HuH-7 (cell line): ENCODE measurements around the gene BACH2.

ENCODE experiments used
- DNase-seq: peaks from one replicate; pipeline ENCODE4 v3.0.0; 2011; ENCODE audit warnings: low spot score

Gene BACH2

DNA sequence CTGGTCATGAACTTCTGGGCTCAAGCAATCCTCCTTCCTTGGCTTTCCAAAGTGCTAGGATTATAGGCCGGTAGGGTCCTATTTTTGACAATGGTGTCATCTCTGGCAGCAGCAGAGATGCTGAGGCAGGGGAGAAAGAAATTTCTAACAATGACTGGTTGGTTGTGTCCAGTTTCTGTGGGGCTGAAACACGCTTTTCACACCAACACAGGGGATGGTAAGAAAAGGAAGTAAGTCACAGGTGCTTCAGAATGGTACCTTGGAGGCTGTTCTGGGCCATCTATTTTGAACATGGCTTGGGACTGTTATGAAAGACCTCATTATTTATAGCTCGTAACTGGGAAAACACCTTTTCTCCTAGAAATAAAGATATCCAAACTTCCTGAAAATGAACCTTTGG, 329.7 kb downstream of the BACH2 start:
- DNase-seq, result no peak

DNA sequence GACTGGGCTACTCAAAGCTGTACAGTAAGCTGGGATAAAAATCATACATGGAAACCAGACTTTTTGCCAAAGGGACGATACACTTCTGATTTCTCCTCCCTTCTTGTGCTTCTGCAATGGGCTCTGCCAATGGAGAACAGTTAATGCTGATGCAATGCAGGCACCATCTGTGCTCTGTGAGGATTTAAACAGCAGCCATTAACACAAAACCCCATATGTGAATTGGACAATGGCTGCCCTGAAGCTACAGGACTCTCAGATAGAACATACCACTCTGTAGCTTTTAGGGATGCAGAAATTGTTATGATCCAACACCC, 330.5 kb downstream of the BACH2 start:
- DNase-seq, result no peak

DNA sequence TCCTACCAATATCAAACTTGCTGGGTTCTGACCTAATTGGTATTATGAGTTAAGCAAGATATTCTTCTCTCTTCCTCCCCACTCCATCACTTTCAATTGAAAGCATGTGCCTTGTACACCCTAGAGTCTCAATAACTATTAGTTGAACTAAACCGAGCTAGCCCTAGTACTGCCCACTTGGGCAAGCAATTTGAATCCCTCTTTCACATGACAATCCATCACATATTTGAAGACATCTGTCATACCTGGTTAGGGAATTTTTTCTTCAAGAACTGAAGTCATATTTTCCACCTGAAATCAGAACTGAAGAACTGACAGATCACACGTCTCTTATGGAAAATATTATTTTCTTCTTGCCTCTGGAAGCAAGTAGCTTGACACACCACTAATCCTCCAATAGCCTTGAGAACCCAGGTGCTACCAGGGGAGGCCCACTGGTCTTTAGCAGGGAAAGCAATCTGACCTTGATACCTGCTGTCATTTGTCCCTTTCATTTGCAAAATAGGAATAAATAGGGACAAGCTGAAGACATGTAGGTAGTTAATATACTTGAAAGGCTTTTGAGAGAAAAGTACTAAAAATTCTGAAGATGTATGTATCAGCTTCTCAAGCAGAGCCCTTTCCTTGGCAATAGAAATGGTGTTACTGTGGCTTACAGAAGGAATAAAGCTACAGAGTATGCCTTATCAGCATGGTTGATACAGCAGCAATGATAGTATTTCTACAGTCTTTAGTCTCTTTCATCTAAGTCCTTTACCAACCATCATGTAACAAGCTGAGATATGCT, 331.0 kb downstream of the BACH2 start:
- no peak for DNase-seq

DNA sequence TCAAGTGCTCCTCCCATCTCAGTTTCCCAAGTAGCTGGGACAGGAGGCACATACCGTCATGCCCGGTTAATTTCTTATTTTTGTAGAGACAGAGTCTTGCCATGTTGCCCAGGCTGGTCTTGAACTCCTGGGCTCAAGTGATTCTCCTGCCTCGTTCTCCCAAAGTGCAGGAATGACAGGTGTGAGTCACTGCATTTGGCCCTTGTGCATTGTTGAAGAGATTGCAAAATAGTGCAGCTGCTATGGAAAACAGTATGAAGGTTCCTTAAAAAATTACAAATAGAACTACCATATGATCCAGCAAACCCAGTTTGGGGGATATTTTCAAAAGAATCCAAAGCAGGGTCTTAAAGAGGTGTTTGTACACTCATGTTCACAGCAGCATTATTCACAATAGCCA, 333.3 kb downstream of the BACH2 start:
- DNase-seq, result no peak

DNA sequence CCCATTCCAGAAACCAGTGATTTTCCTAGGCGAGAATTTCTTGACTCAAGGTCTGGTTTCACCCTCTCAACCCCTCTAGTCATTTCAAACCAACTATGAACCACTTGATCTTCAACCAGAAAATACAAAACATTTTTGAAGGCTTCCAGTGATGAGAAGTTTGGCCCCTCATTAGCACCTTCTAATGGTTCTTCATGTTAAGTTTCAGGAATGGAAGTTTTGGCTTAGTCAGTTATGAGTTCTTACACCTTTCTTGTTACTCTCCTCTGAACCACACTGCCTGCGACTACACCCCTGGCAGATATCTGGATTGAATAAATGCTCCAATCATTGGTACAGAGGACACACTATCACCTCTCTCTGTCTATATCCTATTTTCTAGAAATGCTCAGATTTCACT, 335.2 kb downstream of the BACH2 start:
- no peak for DNase-seq

DNA sequence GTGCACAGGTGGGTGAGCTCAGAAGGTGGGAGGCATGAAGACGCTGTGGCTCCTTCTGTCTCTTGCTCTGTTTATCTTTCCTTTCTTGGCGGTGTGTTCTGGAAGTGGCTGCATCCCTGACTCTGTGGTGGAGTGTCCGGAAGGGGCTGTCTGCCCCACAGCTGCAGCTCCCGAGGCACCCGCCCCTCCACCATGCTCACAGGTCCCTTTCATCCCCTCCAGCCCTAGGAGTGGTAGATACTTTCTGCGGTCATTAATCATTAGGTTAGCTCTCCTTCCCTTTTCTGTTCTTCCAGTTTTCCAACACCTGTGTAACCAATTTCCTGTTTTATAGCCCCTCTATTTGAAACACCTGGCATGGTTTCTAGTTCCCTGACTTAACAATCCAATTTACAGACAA, 336.8 kb downstream of the BACH2 start:
- no peak for DNase-seq

DNA sequence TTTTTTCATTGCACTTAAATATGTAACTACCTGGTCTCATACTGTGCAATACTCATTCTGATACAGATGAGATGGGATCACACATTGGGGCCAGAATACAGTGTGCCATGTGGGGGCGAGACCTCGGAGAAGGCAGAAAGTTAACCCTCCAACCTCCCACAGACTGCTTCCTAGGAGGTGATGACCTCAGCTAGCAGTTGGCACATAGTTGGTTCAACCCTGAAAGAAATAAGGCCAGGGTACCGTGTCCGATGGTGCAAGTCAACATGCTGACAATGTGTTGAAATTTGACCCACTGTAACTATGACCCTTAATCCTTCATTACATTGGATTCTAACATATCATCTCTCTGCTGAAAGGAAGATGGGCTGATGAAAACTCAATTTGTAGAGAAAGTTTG, 340.5 kb downstream of the BACH2 start:
- DNase-seq, result no peak

DNA sequence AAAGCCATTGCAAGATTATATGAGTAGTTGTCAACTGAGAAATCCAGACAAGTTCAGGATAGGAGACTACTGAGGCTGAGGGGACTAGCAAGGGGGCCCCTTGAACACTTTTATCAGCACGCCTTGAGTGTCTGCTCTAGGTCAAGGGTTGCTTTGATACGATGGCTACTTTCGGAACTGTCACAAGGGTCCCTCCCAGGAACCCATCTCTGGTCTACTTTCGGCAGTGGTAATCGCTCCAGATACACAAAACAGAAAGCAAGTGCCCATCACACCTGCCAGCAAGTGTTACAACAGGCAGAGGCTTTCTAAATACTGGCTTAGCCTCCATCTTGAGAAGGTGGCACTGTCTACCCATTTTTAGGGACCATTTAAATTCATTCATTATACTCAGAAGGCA, 341.3 kb downstream of the BACH2 start:
- no peak for DNase-seq

DNA sequence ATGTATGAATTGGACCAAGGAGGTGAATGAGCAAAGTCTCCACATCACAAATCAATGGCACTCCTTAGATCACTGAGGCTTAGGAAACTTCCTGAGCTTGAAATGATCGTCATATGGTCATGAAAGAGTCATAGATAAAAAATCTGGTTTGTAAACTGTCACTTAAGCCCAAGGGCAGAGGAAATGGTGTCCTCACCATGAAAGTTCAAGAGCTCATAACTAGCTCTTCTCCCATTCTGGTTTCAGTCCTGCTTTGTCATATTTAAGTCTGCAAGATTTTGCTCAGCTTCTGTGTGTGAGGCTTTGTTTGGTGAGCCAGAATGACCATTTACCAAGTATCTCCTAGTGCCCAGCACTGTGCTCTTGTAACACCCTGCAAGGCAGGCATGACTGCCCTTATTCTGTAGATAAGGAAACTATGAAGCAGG, 341.9 kb downstream of the BACH2 start:
- no peak for DNase-seq

DNA sequence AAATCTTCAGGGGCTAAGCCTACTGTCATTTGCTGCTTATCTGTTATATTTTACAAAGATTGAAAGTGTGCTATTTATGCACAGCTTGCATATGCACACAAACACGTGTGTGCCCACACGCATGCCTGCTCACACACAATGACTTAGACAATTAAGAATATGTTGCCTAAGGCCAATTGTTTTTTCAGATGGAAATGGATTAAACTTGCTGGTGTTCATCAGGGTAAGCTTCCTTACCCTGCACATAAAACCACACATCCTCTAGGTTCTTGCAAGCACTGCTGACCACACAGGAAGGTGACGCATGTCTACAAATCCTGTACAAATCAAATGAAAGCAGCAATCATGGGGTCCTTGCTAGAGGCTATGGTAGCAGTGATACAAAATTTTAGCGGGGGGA, 344.0 kb downstream of the BACH2 start:
- DNase-seq, result no peak

DNA sequence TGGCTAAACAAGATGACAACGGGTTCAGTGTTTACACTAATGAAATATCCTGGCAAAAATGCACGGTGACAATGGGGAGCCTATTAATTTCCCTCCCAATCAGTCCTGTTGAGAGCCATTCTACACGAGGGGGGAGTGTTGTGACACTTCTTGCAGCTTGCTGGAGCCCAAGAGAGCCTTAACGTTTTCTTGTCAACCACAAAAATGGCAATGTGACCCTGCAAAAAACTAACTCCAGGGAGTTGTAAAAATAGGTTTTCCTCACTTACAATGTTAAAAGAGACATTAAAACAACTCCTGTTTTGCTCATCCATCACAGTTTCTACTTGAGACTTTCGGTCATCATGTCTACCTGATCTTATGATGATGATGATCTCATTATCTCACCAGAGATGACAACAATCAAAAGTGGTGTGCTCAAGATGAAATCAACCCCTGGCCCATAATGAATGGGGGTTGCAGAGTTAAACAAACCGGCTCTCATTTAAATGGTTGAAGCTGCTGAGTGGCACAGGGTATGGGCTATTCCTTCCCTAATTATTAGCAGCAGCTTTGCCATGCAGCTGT, 344.5 kb downstream of the BACH2 start:
- DNase-seq, result no peak

DNA sequence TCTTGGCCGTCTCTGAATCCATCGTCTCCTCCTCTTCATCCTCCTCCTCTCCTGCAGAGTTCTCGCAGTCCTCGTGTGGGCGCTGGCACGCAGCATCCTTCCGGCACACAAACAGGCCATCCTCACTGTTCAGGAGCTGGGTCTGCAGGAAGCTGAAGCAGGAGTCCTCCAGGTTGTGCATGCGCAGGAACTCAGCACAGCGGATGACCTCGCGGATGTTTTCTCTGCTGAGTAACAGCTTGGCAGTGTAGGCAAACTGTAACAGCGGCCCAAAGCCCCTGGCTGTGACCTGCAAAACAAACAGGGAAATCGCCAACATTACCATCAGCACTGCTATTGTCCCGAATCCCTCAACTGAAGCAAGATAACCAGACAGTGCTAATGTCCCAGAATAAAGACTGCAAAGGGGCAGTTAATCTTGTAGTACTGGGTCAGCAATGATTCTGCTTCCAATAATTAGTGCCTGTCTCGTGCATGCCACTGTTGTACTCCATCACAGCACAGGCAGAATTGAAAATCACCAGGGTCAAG, 345.0 kb downstream of the BACH2 start:
- no peak for DNase-seq

DNA sequence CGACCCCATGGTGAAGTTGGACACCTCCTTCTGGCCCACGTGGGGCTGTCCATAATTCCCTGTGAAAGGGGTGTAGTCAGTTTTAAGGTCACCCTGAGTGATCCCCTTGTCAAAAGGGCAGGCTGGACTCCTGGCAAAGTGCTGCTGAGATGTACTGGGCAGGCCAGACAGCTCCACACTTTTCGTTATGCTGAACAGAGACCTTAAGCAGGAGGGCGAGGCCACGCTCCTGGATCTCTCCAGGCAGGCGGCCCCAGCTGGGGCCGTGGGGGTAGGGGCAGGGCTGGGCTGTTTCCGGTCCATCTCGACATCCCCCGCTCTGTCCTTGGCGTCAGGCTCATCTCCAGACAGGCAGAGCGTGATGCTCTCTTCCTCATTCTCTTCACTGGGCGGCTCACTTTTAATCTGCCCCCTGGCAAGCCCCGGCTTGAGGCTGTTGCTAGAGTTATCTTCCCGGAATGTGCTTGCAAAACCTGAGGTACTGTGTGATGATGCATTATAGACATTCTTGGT, 345.7 kb downstream of the BACH2 start:
- DNase-seq, result no peak

DNA sequence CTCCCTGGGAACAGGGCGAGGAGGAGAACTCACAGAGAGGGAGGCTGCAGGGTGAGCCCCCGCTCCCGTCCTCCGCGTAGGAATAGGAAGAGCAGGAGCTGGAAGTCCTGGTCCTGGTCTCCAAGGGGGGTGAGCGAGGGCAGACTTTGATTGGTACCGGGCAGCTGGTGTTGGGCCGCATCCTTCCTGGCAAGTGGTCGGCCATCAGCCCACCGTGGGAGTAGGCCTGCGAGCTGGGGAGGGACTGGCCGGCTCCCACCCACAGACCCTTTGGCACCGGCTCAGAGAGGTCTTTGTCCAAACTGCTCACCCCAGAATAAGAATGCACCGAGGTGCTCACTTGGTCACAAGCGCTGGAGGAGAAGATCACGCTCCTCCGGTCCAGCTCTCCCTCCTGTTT, 346.2 kb downstream of the BACH2 start:
- DNase-seq, result no peak

DNA sequence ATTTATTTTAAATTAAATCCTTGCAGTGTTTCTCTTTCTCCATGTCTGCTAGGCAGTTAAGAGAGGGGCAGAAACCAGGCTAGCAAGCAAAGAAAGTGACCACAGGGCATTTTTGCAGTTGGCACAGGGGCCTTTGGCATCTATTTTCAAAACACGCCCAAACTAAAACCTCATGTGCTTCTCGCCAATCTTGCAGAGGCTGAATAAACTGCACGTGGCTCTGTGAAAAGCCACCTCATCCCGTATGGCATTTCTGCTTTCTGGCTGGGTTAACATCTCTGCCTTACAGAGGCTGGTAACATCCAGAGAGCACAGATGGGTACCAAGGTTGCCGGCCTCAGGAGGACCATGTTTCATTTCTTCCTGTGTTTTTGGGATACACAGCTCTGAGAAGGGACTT, 347.8 kb downstream of the BACH2 start:
- no peak for DNase-seq

DNA sequence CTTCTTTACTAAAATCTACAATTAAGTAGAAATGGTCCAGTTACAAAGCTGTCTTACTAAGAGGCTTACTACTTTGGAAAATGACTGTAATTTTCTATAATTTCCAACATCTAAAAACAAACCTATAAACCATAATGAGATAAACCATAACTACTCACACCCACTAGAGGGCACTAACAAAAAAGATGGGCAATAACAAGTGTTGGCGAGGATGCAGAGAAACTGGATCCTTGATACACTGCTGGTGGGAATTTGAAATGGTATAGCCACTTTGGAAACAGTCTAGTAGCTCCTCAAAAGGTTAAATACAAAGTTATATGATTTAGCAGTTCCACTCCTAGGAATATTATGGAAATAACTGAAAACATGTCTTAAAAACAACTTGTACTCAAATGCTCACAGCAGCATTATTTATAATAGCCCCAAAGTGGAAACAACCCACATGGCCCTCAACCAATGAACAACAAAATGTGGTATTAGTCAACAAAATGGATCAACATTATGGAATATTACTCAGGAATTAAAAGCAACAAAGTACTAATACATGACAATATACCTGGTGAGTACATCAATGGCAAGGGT, 351.7 kb downstream of the BACH2 start:
- DNase-seq, result no peak

DNA sequence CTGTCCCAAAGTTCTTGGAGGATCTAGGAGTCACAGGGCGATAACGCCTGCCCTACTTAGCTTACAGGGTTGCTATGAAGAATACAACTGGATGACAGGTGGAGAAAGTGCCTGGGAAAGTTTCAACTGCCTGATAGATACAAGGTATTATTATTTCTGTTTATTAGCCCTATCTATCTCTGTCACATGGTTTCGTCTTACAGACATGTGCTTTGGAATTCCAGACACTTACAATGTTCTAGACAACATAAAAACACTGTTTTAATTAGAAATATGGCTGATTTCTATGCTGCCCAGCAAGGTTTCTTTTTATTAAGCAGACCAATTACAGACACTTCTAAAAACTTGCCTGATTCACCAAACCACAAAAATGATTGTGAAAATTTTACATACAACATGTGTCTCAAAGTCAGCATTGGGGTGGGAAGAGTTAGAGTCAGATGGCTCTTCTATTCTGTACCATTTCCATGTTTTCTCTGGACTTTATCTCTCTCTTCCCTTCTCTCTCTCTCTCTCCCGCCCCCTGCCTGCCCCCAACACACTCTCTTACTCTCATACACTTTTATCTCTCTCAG, 352.4 kb downstream of the BACH2 start:
- no peak for DNase-seq

DNA sequence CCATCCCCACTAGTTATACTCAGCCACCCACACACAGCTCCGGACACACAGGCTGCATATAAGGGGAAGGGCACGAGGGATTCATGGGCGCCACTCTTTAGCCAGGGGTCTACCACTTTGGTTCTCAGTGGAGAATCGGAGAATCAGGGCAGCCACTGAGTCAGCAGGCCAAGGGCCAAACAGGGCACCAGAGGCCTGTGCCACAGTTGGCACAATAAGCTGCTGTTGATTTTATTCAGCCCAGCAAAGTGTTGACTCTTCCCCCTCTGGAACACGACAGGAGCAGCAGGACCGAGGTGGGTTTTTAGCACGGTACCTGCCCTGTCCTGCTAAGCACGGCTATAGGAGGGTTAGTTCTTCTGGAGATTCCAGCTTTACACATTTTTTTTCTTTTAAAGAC, 354.0 kb downstream of the BACH2 start:
- no peak for DNase-seq

DNA sequence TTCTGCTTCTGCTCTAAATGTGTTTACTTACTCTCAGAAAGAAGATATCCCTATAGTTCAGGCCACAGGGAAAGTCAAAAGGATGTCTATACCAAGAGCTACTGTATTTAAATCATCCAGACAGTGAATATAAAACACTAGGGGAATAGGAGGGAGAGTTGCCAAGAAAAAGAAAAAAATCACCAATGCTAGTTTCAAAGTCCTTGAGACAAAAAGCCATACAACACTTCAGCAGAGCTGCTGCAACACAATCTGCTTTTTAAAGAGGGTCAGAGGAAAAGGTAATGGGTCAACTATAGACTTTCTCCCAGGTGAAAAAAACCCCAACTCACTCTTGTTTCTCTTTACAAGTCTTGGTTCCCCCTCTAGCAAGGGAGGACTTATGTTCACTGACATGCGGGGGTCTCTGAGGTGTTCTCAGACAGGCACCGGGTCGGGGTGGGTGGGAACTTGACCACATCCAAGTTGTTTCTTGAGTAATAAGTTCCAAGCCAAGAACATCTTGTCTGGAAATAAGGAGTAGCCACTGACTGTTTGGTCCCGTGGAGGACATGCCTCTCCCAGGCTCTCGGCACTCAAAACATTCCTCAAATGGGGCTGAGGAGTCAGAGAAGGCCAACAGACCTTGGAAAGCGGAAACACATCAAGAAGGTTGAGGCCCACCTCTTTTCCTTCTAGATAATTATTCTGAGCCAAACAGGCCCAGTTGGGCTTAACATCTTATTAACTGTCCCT, 354.7 kb downstream of the BACH2 start:
- DNase-seq, result no peak

DNA sequence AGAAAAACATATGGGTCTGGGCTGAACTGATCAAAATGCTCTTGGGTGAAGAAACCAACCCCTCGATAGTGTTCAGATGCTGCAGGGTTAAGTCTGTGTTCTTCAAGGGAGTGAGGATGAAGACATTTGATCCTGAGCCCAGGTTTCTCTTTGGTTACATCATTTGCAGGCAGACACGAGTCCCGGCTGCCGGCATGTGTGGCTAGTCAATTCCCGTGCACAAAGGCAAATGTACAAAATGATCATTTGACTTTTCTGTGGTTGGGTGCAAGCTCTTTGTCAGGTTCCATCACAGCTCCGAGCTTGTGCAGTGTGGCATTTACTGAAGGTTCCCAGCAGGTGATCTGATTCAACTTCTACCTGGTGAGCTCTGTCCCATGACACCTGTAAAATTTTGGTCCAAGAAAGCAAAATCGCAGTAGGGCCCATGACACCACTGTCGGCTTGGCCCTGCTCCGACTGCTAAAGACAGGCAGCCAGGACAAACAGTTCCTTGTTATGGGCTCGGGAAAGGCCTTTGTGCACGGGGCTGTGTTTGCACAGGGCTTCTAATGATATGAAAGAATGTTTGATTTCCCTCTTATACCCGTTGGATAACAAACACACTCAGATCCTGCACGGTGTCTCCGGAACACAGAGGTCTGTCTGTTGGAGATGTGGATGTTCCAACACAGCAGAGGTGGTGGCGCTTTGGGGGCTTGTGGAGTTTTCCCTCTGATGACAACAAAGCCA, 355.4 kb downstream of the BACH2 start:
- DNase-seq, result peak; percentile 40

DNA sequence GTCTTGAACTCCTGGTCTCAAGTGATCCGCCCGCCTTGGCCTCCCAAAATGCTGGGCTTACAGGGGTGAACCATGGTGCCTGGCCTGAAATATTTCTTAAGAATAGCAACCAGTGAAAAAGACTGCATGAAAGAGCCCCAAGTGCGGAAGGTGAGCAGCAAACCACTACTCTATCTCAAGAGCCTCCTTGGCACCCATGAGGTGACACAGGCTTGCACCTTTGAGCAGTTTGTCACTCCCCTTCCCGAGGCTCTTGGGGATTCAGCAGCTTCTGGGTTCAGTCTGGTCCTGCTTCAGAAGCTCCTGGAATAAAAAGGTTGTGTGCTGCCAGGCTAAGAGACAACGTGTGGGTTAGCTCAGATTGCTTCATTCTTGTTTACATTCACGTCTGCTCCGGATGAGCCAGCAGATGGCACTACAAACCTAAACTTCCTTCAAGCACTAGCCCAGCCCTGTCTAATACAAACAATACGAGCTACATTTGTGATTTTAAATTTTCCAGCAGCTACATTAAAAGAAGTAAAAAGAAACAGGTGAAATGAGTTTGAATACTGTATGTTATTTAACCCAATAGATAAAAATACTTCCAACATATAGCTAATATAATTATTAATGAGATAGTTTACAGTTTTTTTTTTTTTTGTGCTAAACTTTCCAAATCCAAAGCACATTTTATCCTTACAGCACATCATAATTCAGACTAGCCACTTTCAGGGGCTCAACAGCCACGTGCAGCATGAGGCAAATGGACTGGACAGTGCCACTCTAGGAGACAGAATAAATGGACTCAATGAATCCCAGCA, 356.2 kb downstream of the BACH2 start:
- peak; percentile 95 for DNase-seq
